Measurements from ENCODE around the gene OXLD1.

OXLD1 gene

DNA sequence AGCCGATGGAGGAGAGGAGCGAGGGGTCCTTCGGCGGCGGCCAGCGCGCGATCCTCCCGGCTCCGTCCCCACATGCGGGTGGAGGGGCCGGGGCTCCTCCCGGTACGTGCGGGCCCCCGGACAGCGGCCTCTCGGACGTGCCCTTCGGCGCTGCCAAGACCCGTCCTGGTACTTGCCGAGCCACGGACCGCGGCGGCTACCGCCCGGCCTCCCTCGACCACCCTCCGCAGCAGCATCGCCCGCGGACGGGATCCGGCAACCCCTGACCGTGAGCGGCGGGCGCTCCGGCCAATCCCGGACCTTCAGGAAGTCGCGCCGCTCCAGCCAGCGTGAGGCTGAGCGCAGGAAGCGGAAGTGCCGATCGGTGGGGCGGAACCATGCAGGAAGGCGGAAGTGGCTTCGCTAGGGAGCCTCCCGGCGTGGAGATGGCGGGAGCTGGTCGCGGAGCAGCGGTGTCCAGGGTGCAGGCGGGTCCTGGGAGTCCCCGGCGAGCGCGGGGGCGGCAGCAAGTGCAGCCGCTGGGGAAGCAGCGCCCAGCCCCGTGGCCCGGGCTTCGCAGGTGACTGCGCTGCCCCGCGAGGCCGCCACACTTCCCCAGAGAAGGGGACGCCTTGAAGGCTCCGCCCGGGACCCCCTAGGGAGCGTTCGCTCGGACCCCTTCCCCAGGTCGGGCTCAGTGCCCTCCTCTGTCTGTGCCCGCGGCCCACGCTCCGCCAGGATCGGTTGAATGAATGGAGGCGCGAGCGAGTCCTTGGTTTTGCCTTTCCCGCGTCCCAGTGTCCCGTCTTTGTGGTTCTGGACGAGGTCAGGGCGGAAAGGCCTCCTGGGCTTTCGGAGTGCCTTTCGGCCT lies at the start of gene OXLD1, which contains the start of gene CCDC137:
TSS of gene OXLD1 (minus strand) at position 264 of the 850 bp plus-strand sequence. CDS start at position 236, 28 bp downstream.
TSS of gene CCDC137 (plus strand) at position 396 of the 850 bp plus-strand sequence. CDS start at position 426, 30 bp downstream.
- peak; percentile 15 for DNase-seq

DNA sequence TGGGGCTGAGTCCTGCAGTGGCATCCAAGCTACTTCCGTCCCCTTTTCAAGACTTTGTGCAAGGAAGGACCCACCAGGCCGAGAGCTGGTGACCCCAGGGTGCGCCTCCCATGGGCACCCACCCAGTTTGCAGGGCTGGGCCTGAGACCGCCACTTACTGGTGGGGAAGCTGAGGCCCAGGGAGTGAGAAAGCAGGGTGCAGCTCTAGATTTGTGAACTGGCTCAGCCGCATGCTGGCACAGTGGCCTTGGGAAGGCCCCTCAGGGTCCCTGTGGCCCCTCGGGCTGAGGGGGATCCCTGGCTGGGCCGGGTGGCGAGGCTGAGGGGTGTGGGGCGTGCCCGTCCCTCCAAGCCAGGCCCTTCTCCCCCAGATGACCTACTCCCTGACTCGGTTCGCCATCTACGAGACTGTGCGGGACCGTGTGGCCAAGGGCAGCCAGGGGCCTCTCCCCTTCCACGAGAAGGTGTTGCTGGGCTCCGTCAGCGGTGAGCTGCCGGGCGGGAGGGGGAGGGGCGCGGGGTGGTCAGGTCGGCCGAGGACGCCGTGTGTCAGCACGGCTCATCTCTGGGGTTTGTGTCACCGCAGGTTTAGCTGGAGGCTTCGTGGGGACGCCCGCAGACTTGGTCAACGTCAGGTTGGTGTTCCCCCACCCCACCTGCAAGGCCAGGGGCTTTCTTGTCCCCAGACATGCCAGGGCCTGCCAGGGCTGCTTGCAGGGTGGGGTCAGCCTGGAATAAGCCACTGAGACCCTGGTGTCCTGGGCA lies 48.9 kb upstream of the OXLD1 start:
- no peak for DNase-seq

DNA sequence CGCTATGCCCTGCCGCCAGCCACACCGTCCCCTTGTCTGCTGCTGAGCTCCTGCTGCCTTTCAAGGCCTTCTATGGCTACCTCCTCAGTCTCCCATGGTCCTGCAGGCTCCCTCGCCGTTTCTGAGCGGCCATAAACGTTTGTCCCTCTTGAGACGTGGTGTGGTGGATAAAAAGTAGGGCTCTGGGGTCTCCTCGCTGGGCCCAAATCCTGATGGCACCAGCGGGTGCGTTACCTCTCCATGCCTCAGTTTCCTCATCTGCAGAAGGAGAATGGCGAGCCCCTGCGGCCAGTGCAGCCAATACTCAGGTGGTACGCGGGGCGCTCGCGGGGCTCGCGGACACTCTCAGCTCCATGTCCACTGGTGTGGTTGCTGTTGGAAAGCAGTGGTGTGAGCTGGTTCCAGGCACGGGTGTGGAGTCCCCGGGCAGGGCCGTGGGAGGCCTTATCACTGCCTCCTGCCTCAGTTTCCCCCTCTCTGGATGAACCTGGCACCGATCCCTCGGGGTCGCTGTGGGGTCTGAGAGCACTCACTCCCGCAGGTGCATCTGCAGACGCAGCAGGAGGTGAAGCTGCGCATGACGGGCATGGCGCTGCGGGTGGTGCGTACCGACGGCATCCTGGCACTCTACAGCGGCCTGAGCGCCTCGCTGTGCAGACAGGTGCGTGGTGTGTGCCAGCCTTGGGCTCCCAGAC lies 48.2 kb upstream of the OXLD1 start:
- no peak for DNase-seq

DNA sequence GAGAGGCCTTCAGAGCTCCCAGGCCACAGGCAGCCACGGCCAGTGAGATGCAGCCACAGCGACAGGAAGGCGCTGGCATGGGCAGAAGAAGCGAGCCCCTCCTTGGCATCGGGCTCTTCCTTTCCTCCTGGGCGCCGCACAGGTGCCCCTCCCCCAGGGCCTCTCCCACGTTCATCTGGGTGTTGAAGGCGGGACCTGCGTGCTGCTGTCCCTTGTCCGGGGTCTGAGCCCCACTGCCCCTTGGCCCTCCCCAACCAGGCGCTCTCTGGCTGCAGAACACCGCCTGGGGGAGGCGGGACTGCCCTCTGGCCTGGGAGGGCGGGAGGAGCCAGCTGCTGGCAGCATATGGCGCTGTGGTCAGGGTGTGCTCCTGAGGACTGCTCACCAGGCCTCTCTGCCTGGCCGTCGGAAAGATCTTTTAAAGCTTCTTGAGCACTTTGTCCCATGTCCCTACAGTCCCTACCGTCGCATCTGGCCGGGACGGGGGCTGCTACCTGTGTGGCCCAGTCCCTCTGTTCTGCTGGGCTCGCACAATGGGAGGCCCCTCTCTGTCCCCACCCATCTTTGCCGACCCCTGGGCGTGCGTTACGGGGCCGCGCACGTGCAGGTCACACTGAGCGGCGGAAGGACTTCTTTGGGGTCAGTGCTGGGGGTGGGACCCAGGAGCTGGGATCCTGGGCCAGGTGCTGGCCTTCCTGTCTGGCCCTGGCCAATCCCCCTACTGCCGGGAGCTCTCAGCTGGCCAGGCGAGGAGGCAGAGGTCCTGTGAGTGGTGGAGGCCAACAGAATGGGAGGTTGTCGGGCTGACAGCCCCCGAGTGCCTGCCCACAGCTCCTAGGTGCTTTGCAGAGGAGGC lies 47.4 kb upstream of the OXLD1 start:
- DNase-seq = no peak

DNA sequence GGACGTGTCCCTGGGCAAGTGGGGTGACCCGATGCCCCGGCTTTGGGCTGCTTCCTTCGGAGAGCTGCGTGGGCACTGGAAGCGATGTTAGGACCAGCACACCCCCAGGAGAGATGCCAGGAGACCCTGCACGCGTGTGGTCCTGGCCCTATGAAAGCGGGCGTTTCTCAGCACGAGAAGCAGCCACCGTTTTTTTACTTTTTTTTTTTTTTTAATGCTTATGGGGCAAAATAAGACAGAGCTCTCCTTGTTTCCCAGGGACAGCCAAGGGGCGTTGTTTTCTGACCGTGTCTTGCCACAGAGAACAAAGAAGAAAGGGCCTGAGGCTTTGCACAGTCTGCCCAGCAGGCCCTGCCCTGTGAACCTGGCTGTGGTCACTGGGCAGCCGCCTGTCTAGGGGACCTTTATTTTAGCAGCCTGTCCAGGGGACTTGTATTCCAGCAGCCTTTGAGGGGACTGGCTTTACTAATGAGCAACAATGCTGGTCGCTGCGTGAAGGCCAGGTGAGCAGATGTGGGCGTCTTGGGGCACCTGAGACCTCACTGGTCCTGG lies 46.7 kb upstream of the OXLD1 start:
- DNase-seq = no peak

DNA sequence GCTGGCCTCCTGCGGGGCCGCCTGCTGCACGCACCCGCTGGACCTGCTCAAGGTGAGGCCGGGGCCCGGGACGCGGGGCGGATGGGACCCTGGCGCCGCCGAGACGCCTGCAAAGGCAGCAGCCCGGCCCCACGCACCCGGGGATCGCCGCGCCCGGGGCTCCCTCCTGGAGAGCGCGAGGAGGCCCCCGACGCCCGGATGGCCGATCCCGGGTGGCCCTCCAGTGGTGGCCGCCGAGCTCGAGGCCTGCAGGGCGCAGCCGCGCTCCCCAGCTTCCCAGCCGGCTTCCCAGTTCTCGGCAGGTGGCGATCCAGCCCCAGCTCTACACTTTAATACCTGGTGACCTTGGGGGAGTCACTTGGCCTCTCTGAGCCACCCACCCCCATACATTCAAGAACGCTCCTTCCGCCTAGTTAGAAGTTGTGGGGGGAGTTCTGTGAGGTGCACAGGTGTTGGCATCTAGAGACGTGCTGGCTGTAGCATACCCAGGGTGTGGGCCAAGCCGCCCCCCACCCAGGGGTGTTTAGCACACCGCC lies 46.1 kb upstream of the OXLD1 start:
- DNase-seq = no peak

DNA sequence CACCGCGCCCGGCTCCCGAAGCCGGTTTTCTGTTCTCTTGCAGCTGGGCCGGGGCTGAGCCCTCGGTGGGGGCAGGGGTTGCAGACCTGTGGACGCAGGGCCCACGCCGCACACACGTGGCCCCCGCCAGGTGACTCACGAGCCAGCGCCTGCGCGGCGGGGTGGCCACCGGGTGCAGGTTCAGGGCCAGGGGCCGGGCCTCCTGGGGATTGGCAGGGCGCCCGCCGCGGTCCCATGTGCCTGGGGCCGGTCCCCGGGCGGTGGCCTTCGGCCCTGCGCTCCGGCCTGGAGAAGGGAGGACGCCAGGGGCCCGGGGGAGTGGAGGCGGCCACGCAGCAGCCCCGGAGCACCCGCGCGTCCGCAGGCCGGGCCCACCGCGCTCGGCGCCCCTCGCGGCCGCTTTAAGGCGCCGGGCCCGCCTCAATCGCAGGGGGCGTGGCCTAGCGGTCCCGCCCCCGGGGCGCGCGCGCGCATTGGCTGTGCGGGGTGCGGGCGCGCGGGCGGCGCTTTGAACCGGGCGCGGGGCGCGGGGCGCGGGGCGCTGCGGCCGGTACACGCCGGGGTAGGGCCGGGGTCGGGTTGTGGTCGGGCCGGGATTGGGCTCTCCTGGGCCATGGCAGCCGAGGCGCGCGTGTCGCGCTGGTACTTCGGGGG lies 45.5 kb upstream of the OXLD1 start, which contains the start of gene SLC25A10:
TSS of gene SLC25A10 (plus strand) at position 471 of the 654 bp plus-strand sequence. CDS start at position 614, 143 bp downstream.
- no peak for DNase-seq

DNA sequence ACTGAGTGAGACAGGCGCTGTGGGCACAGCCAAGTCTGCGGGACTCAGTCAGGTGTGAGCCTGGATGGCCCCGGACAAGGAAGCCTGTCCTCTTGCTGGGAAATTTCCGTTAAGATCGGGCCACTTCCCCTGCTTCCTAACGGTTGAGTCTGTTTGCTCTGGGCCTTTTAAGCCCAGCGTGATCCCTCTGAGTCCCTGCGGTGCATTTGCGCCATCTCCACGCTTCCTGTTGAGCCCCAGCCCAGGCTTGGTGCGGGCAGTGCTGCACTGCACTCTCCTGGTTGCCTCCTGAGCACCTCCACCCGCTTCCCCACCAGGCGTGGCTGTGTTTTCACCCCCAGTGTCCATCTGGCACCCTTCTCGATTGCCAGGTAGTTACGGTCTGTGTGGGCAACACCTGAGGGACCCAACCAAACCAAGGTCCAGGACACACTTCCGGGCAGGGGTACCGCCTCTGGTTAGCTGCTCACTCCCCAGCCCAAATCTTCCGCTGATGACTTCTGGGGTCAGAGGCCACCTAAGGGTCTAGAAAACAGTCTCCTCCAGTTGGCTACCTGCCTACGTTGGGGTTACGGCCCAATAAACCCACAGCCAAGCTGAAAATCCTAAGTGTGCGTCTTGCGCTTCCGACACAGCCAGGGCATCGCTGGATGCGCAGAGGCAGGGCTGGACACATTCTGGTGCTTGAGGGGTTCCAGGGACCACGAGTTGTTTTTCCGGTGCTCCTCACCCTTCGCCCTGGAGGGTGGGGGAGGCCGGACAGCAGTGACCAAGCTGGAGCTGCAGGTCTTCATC lies 44.3 kb upstream of the OXLD1 start:
- DNase-seq = no peak

DNA sequence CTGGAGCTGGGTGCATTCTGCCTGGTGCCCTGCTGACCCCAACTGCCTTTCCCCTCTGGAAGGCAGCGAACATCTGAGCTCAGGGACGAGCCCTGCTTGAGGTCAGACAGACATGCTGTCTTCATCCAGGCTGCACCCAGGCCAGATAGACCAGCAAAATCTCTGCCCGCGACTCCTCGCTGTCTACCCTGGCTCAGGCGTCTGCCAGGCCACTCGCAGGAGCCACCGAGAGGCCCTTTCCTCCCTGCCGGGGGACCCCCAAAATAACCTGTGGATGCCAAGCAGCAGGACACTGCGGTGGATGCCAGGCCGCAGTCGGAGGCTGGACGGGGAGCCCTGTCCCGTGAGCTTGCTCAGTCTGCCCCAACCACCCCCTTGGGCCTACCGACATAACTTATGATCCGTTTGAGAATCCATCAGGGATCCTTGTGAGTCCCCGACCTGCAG lies 42.4 kb upstream of the OXLD1 start:
- no peak for DNase-seq

DNA sequence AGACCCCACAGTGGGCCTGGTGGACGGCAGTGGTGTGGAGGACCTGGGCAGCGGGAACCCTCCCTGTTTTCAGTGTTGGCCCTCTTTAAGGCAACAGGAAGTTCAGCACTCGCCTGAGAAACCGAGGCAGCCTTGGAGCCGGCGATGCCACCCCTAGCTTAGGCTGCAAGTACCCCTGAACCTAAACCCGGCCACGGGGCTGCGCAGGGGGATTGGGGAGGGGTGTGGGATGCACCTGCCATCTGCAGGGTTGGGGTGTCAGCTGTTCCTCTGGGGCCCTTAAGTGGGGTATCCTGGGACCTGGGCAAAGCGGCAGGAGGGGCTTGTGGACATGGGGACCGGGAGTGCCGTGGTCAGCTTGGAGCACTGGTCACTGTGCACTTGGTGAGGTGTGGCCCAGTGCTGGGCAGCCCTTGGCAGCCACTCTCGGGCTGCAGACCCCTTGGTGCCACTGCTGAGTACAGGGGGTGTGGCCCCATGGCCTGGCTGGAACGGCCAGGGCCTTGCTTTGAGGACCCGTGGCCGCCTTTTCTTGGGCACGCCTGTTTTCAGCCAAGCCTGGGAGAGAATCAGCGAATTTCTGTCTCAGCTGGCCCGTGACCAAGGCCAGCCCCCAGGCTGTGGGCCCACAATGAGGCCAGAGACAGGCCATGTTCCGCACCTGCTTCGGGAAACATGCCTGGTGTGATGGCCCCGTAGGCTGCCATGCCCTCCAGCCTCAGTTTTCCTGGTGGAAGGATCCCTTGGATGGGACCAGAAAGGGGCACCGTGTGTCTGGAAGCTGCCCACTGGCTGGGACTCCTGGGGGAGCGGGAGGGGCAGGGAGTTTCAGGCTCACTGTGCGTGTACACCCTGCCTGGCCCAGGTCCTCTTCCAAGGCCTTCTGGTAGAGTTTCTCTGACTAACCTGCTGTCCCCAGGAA lies 41.6 kb upstream of the OXLD1 start:
- DNase-seq = no peak

DNA sequence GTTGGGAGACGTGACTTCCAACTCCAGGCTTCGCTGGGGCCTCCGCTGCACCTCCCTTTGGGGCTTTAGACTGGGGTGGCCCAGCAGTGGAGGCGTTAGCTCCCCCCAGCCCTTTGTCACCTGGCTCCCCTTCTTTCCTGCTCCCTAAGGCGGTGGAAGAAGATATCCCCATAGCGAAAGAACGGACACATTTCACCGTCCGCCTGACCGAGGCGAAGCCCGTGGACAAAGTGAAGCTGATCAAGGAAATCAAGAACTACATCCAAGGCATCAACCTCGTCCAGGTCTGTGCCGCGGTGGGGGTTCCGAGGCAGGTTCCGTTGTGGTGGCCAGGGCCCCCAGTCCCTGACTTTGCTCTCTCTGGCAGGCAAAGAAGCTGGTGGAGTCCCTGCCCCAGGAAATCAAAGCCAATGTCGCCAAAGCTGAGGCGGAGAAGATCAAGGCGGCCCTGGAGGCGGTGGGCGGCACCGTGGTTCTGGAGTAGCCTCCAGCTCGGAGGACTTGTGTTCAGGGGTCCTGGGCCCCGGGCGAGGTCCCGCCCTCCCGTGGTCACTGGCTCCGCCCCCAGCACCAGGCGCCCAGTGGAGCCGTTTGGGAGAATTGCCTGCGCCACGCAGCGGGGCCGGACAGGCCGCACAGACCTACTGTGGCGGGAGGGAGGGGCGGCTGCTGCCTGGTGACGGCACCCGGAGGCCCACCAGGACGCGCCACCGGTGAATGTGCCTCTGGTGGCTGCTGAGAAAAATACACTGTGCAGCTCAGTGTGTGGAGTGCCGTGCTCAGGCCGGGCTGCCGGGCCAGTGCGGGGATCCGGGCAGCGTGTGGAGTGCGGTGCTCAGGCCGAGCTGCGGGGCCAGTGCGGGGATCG lies 40.6 kb upstream of the OXLD1 start:
- DNase-seq = no peak

DNA sequence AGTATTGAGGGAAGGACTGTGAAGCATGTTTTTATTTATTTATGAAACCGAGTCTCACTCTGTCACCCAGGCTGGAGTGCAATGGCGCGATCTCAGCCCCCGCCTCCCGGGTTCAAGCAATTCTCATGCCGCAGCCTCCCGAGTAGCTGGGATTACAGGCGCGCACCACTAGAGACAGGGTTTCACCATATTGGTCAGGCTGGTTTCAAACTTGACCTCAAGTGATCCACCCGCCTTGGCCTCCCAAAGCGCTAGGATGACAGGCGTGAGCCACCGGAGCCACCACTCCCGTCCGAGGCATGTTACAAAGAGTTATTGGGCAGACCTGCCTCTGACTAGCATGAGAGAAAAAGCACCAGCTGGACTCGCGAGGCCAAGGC lies 39.8 kb upstream of the OXLD1 start:
- DNase-seq = no peak

DNA sequence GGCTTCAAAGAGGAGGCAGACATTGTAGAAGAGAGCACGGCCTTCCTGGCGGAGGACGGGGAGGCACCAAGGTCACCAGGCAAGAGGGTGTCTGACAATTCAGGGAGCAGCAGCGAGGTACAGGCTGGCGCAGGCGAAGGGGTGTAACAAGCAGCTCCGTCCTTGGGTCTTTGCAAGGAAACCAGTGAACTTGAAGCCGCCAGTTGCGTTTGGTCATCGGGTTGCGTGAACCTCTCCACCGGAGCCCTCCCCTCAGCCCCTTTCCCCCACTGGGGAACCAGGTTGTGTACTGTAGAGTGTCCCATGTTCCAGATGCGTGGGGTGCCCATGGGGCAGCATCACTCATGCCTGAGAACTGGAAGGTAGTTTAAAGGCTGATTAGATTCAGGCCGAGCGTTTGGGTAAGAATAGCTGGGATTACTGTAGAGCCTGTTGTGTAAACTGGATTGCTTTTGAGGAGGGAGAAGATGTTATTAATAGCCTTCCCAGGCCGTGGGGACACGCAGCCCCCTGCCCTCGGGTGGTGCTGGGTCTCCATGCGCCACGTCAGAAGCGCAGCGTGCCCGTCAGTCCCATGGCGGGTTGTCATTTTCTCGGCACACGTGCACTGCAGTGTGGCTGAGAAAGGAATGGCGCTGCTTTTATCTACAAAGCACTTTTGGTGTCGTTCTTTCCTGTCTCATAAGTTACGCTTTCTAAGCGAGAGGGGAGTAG lies 39.3 kb upstream of the OXLD1 start:
- no peak for DNase-seq

DNA sequence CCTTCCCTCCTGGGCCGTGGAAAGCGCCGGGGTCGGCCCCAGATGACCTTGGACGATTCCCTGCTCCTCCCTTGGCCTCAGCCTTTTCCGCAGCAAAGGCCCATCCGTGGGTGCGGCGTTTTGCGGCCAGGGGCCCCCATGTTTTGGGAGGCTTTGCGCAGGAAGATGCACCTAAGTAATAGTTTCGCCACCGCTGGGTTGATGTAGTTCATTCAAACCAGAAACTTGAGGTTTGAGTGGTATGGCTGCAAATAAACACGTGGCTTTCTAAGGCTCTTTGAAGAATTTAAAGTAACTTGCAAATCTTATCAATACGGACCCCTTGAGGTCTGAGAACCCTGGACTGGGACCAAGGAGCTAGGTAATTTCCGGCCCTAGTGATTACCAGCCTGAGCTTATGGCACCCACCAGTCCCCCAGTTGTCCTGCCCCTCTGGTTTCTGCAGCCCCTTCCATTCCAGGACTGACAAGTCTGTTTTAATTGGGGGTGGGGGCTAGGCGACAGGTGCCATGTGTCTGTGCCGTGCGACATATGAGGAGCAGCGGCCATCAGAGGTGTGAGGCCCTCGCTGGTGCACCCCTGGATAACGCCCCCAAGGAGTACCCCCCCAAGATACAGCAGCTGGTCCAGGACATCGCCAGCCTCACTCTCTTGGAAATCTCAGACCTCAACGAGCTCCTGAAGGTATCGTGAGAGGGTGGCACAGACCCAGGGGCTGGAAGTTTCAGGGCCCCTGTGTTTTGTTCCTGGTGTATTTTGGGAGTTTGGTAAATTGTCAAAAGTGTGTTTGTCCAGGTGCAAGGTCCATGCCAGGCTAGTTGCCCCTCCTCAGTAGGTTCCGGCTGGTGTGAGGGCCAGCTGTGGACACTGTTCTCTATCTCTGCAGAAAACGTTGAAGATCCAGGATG lies 37.6 kb upstream of the OXLD1 start:
- DNase-seq = no peak

DNA sequence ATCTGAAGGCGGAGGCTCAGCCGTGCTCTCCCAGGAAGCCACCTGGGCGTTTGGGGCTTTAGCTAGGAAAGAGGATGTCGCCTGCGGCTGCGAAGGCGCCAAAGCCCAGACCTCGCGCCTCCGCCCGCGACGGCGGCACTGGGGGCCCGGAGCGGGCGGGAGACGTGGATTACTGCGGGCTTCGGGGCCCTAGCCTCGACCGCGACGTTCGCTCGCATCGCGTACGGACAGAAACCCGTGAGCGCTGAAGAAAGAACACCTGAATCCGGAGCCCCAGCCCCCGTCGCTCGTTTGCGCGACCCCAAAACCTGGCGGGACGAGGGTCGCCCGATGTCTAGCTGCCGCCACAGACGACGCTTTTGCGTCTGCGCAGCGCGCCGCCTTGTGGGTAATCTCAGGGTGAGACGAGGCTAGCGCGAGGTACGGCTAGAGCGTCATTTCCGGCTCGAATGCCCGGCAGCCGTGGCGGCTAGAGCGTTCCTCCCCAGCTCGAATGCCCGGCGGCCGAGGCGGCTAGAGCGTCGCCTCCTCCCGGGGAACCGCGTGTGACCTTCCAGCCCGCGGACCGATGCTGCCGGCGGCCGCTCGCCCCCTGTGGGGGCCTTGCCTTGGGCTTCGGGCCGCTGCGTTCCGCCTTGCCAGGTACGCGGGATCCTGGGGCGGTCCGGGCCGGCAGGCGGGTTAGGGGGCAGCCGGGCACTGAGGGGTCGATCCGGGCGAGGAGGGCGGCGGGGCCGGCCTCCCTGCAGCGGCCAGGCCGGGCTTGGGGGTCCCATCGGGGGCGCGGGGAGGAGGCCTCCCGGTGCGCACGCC lies 36.7 kb upstream of the OXLD1 start, which contains the start of gene MRPL12:
TSS of gene MRPL12 (plus strand) at position 434 of the 813 bp plus-strand sequence. CDS start at position 569, 135 bp downstream.
- peak; percentile 50 for DNase-seq
